LNCAP (cell line): ENCODE results near the gene GALNT9.

Source experiments
- TF ChIP-seq, protein P1 (sequence below): fragments of 450-650 bp; IDR thresholded peaks from 2 replicates; pipeline ENCODE4 v1.5.1; 2017; ENCODE audit warnings: mild to moderate bottlenecking

Gene GALNT9

DNA sequence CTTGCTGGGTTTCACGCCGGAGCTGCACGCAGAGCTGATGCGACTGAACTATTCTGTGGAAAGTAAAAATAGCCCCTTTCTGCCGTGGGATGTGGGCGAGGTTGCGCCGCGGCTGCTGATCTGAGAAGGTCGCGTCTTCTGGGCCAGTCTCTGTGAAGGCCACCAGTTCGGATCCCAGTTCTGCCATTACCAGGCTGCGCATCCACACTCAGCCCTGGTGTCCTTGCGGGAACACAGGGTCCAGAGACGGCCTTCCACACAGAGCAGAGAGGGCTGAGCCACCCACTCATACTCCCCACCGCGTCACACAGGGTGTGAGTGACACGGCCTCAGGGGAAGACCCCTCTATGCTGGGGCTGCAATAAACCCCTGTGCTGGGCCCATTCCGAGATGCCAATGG is 13.9 kb downstream of the GALNT9 start:
- TF ChIP-seq, protein P1, sequence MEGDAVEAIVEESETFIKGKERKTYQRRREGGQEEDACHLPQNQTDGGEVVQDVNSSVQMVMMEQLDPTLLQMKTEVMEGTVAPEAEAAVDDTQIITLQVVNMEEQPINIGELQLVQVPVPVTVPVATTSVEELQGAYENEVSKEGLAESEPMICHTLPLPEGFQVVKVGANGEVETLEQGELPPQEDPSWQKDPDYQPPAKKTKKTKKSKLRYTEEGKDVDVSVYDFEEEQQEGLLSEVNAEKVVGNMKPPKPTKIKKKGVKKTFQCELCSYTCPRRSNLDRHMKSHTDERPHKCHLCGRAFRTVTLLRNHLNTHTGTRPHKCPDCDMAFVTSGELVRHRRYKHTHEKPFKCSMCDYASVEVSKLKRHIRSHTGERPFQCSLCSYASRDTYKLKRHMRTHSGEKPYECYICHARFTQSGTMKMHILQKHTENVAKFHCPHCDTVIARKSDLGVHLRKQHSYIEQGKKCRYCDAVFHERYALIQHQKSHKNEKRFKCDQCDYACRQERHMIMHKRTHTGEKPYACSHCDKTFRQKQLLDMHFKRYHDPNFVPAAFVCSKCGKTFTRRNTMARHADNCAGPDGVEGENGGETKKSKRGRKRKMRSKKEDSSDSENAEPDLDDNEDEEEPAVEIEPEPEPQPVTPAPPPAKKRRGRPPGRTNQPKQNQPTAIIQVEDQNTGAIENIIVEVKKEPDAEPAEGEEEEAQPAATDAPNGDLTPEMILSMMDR, result no peak

DNA sequence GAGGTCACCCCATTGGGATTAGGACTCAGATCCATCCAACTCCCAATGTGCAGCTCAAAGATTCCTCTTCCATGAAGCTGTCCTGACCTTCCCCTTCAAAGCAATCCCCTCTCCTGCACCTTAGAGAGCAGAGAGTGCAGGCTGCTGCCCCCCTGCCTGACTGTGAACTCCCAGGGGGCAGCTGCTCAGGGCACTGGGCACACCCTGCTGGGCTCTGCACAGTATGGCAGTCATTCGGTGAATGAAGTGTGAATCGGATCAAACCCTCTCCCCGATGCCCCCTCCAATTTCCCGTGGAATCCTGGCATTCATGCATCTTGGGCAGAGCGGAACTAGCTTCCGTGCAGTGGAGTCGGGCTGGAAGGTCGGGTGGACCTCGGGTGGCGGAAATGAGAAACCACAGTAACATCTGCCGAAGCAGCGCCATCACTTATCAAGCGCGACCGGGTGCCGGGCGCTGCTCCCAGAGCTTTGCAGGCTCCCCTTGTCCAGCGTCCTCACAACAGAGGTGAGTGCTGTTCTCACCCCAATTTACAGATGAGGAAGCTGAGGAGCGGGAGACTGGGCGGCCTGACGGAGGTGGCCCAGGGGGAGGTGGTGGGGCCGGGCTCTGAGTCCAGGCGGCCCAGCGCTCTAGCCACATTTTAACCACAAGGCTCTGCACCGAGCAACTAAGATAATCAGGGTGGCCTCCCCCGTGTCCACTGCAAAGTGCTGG is 14.7 kb downstream of the GALNT9 start:
- TF ChIP-seq, protein P1, result no peak

DNA sequence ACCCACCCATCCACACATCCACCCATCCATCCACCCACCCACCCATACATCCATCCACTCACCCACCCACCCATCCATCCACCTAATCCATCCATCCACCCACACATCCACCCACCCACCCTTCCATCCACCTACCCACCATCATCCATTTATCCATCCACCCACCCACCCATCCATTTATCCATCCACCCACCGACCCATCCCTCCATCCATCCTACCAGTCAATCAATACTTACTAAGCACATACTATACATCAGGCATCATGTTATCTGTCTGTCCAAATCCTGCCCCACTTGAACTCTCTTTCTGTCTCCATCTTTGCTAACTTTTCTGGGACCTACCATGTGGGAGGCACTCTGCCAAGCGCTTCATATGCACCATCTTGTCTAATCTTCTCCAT is 15.4 kb downstream of the GALNT9 start:
- TF ChIP-seq, protein P1, result no peak

DNA sequence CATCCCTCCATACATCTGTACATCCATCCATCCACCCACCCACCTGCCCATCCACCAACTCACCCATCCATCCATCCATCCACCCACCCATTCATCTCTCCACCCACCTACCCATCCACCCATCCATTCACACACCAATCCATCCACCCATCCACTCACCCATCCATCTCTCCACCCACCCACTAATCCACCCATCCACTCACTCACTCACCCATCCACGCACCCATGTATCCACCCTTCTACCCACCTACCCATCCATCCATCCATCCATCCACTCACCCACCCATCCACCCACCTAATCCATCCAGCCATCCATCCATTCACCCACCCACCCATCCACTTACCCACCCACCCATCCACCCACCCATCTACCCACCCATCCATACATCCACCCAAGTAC is 16.2 kb downstream of the GALNT9 start:
- TF ChIP-seq, protein P1, result no peak

GRCh38 chr12:132312516-132312915 is 16.9 kb downstream of the GALNT9 start:
- TF ChIP-seq, protein P1, result no peak

GRCh38 chr12:132311201-132311915 is 18.0 kb downstream of the GALNT9 start:
- TF ChIP-seq, protein P1, result no peak

DNA sequence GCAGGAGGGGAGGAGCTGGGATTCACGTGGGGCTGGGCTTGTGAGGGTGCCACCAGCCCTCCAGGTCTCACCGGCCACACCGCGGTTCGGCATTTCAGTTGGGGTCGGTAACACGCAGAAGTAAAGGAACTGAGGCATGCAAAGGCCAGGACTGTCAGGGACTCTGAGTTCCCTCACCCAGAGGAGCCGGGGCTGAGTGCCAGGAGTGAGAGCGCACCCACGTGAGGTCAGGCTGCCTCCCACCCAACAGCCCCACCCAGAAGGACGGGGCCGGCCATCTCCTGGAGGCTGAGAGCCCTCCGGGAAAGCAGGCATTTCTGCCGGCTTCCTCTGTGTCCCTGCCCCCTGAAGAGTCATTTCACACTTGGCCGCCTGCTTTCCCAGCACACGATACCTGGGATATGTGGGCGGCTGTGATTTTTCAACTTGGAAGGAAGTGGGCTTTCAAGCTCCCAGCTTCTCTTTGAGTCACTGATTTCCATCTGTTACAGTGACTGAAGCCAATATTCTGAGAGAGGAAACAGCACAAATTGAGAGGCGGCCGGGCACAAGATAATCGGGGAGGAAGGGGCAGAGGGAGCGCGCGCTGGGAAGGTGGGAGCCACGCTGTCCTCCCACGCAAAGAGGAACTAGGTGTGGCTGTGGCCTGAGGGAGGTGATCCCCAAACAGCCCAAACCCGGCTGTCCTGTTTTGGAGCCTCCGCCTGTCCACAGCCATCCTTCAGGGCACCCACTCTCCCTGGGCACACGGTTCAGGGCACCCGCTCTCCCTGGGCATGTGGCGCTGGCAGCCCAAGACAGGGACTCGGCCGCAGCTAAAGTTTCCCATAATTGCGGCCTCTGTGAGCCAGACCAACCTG is 19.0 kb downstream of the GALNT9 start:
- TF ChIP-seq, protein P1, result no peak
